ENCODE data around the gene TP63. TPM values are rescaled to one million over a fixed set of nuclear protein-coding genes. Genes with fewer than 3 reads are reported as not detected.
"Not testable (repeated sequence)": the region's sequence is repeated elsewhere in the genome, so short reads cannot be mapped to it uniquely, and the experiment has no call there.

TP63 gene
- polyA plus RNA-seq, 1 experiment: not detected

GRCh38 chr3:189588070-189588469 lies 43.1 kb upstream of the TP63 start:
- Histone ChIP-seq H3K27ac (ENCODE audit: low read depth, low read length) (no peak overlapping the region), H3K9me3 (ENCODE audit: control insufficient read depth, insufficient read depth, low read length) (no peaks in the 10 kb centered on the region), H3K27me3 (ENCODE audit: control insufficient read depth, insufficient read depth, low read length) (no peaks in the 10 kb centered on the region), H3K4me3 (ENCODE audit: low read depth, low read length) (no peak overlapping the region)
- TF ChIP-seq, protein P1, sequence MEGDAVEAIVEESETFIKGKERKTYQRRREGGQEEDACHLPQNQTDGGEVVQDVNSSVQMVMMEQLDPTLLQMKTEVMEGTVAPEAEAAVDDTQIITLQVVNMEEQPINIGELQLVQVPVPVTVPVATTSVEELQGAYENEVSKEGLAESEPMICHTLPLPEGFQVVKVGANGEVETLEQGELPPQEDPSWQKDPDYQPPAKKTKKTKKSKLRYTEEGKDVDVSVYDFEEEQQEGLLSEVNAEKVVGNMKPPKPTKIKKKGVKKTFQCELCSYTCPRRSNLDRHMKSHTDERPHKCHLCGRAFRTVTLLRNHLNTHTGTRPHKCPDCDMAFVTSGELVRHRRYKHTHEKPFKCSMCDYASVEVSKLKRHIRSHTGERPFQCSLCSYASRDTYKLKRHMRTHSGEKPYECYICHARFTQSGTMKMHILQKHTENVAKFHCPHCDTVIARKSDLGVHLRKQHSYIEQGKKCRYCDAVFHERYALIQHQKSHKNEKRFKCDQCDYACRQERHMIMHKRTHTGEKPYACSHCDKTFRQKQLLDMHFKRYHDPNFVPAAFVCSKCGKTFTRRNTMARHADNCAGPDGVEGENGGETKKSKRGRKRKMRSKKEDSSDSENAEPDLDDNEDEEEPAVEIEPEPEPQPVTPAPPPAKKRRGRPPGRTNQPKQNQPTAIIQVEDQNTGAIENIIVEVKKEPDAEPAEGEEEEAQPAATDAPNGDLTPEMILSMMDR (IDR thresholded peaks at IDR 0.05; ENCODE audit: low read depth, low read length): no peak
- CTCF ChIA-PET: no interaction called here
- DNase-seq (ENCODE audit: low read depth, low spot score): no peak
- POLR2A ChIA-PET: no interaction called here

DNA sequence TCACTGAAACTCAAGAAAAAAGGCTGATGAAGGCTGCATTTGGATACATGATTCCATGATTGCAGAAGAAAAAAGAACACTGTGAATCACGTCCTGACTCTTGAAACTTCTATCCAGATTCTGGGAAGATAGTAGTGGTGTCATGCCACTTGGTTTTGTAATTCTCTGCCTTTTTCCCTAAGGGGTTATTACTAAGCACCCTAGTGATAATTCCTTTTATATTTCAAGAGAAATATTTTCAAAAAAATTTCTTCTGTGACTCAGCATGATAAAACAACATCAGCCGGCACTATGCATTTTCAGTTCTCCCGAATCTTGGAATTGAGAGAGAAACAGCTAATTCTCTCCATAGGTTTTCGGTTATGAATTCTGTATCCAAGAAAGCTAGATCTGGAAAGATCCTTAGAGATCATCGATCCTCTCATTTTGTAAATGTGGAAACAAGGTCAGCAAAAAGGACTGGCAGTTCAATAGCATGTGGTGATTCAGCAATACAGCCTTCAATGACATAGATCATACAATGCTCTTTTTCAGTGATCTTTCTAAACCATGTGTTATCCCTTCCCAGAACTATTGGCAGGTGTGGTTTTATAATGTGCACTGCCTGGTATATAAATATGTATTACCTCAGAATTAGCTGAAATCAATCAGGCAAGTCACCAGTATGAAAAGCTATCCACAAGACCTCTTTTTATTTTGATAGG lies 42.6 kb upstream of the TP63 start:
- DNase-seq (ENCODE audit: low read depth, low spot score): no peak
- no peak overlapping the region for H3K27ac ChIP-seq (ENCODE audit: low read depth, low read length)
- no peak overlapping the region for H3K4me3 ChIP-seq (ENCODE audit: low read depth, low read length)
- no peaks in the 10 kb centered on the region for H3K9me3 ChIP-seq (ENCODE audit: control insufficient read depth, insufficient read depth, low read length)
- TF ChIP-seq, protein P1 (IDR thresholded peaks at IDR 0.05; ENCODE audit: low read depth, low read length): no peak
- CTCF ChIA-PET: no interaction called here
- no peaks in the 10 kb centered on the region for H3K27me3 ChIP-seq (ENCODE audit: control insufficient read depth, insufficient read depth, low read length)
- POLR2A ChIA-PET: no interaction called here

DNA sequence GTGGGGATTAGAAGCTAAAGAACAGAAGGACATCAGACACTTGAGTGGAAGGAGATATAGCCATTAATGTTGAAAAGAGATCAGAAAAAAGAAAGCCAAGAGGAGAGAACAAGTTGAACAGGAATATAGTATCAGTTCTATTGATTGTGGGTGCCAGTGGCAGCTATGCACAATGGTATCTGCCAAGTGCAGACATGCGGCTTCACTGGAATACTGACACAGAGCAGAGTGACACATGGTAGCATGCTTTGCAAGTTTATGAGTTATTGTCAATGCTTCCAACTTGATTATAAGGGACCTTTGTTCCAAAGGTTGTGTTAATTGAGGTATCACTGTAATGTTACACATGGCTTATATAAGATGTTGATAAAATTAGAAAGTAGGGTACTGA lies 42.0 kb upstream of the TP63 start:
- no peaks in the 10 kb centered on the region for H3K9me3 ChIP-seq (ENCODE audit: control insufficient read depth, insufficient read depth, low read length)
- H3K27ac ChIP-seq (ENCODE audit: low read depth, low read length): no peak overlapping the region
- TF ChIP-seq, protein P1 (IDR thresholded peaks at IDR 0.05; ENCODE audit: low read depth, low read length): no peak
- POLR2A ChIA-PET: no interaction called here
- DNase-seq (ENCODE audit: low read depth, low spot score): no peak
- CTCF ChIA-PET: no interaction called here
- no peaks in the 10 kb centered on the region for H3K27me3 ChIP-seq (ENCODE audit: control insufficient read depth, insufficient read depth, low read length)
- no peak overlapping the region for H3K4me3 ChIP-seq (ENCODE audit: low read depth, low read length)

DNA sequence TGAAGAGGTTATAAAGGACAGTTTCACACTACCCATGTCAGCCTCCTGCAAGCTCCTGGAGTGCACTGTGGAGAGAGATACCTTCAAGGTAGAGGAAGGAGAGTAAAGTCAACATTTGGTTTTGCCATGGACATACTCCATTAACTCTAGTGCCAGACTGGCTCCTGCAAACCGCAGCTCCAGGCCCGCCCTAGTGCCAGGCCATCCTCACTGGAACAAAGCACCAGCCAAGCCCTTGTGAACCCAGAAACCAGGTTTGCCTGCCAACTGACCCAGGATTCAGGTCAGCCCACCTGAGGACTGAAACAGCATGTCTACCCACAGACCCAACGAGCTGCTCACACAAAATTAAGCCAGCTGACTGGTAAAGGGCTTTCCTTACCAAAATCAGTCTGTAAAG lies 41.0 kb upstream of the TP63 start:
- H3K27me3 ChIP-seq (ENCODE audit: control insufficient read depth, insufficient read depth, low read length): no peaks in the 10 kb centered on the region
- H3K9me3 ChIP-seq (ENCODE audit: control insufficient read depth, insufficient read depth, low read length): no peaks in the 10 kb centered on the region
- no peak overlapping the region for H3K27ac ChIP-seq (ENCODE audit: low read depth, low read length)
- ChIA-PET POLR2A (no interaction called here), CTCF (no interaction called here)
- no peak overlapping the region for H3K4me3 ChIP-seq (ENCODE audit: low read depth, low read length)
- no peak for DNase-seq (ENCODE audit: low read depth, low spot score)
- TF ChIP-seq, protein P1 (IDR thresholded peaks at IDR 0.05; ENCODE audit: low read depth, low read length): no peak

DNA sequence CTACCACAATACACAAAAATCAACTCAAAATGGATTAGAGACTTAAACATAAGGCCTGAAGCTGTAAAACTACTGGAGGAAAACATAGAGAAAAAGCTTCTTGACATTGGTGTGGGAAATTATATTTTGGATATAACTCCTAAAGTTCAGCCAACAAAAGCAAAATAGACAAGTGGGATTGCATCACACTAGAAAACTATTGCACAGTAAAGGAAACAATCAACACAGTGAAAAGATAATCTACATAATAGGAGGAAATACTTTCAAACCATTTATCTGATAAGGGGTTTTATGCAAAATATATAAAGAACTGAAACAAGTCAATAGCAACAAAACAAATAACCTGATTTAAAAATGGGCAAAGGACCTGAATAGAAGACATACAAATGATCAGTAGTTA lies 37.6 kb upstream of the TP63 start:
- ChIA-PET CTCF (no interaction called here), POLR2A (no interaction called here)
- TF ChIP-seq, protein P1 (IDR thresholded peaks at IDR 0.05; ENCODE audit: low read depth, low read length): no peak
- peaks cover 2% of the 10 kb centered on the region; the same call in 1 of the 2 replicates for H3K9me3 ChIP-seq (ENCODE audit: control insufficient read depth, insufficient read depth, low read length)
- no peak overlapping the region for H3K4me3 ChIP-seq (ENCODE audit: low read depth, low read length)
- no peak overlapping the region for H3K27ac ChIP-seq (ENCODE audit: low read depth, low read length)
- no peak for DNase-seq (ENCODE audit: low read depth, low spot score)
- no peaks in the 10 kb centered on the region for H3K27me3 ChIP-seq (ENCODE audit: control insufficient read depth, insufficient read depth, low read length)

DNA sequence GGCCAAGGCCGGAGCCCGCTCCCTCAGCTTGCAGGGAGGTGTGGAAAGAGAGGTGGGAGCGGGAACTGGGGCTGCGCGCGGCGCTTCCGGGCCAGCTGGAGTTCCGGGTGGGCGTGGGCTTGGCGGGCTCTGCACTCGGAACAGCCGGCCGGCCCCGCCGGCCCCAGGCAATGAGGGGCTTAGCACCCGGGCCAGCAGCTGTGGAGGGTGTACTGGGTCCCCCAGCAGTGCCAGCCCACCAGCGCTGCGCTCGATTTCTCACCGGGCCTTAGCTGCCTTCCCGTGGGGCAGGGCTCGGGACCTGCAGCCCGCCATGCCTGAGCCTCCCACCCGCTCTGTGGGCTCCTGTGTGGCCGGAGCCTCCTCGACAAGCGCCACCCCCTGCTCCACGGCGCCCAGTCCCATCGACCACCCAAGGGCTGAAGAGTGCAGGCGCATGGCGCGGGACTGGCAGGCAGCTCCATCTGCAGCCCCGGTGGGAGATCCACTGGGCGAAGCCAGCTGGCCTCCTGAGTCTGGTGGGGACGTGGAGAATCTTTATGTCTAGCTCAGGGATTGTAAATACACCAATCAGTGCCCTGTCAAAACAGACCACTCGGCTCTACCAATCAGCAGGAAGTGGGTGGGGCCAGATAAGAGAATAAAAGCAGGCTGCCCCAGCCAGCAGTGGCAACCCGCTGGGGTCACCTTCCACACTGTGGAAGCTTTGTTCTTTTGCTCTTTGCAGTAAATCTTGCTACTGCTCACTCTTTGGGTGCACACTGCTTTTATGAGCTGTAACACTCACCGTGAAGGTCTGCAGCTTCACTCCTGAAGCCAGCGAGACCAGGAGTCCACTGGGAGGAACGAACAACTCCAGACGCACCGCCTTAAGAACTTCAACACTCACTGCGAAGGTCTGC lies 34.9 kb upstream of the TP63 start:
- CTCF ChIA-PET; H3K9me3 ChIP-seq (ENCODE audit: control insufficient read depth, insufficient read depth, low read length); DNase-seq (ENCODE audit: low read depth, low spot score); H3K4me3 ChIP-seq (ENCODE audit: low read depth, low read length); POLR2A ChIA-PET; H3K27ac ChIP-seq (ENCODE audit: low read depth, low read length); H3K27me3 ChIP-seq (ENCODE audit: control insufficient read depth, insufficient read depth, low read length): not testable (repeated sequence)

All from AG04450 (cell line).